ENCODE results near the gene FSTL4.
"Not testable (repeated sequence)": the region's sequence is repeated elsewhere in the genome, so short reads cannot be mapped to it uniquely, and the experiment has no call there.

Gene FSTL4

GRCh38 chr5:133229931-133230664, 382.2 kb downstream of the FSTL4 start:
- no peak for FAIRE-seq

GRCh38 chr5:133228316-133228715, 384.0 kb downstream of the FSTL4 start:
- DNase-seq (ENCODE audit: extremely low spot score, insufficient read length, low read depth) (no peak), FAIRE-seq (no peak)

More at GRCh38 chr5:133229931-133230664, 382.2 kb downstream of the FSTL4 start:
- DNase-seq (ENCODE audit: extremely low spot score, insufficient read length, low read depth) = no peak

GRCh38 chr5:133227897-133228296, 384.4 kb downstream of the FSTL4 start:
- FAIRE-seq = no peak
- DNase-seq (ENCODE audit: extremely low spot score, insufficient read length, low read depth) = no peak

- FAIRE-seq (no peak), DNase-seq (ENCODE audit: extremely low spot score, insufficient read length, low read depth) (no peak)
Measured at GRCh38 chr5:133227082-133227481, 385.3 kb downstream of the FSTL4 start.

- FAIRE-seq (no peak), DNase-seq (ENCODE audit: extremely low spot score, insufficient read length, low read depth) (no peak)
Measured at GRCh38 chr5:133226186-133226585, 386.2 kb downstream of the FSTL4 start.

- DNase-seq (ENCODE audit: extremely low spot score, insufficient read length, low read depth) (no peak), FAIRE-seq (no peak)
Measured at GRCh38 chr5:133225671-133226152, 386.6 kb downstream of the FSTL4 start.

- DNase-seq (ENCODE audit: extremely low spot score, insufficient read length, low read depth) (no peak), FAIRE-seq (no peak)
Measured at GRCh38 chr5:133222979-133223378, 389.4 kb downstream of the FSTL4 start.

GRCh38 chr5:133222521-133222920, 389.8 kb downstream of the FSTL4 start:
- no peak for DNase-seq (ENCODE audit: extremely low spot score, insufficient read length, low read depth)

GRCh38 chr5:133222040-133222439, 390.3 kb downstream of the FSTL4 start:
- DNase-seq (ENCODE audit: extremely low spot score, insufficient read length, low read depth) (no peak), FAIRE-seq (no peak)

More at GRCh38 chr5:133222521-133222920, 389.8 kb downstream of the FSTL4 start:
- no peak for FAIRE-seq

GRCh38 chr5:133220851-133221674, 391.3 kb downstream of the FSTL4 start:
- DNase-seq (ENCODE audit: extremely low spot score, insufficient read length, low read depth) (no peak), FAIRE-seq (no peak)

- FAIRE-seq (no peak), DNase-seq (ENCODE audit: extremely low spot score, insufficient read length, low read depth) (no peak)
Measured at GRCh38 chr5:133219296-133219695, 393.0 kb downstream of the FSTL4 start.

- FAIRE-seq; DNase-seq (ENCODE audit: extremely low spot score, insufficient read length, low read depth): not testable (repeated sequence)
Measured at GRCh38 chr5:133216138-133216537, 396.2 kb downstream of the FSTL4 start.

GRCh38 chr5:133214153-133214820, 398.1 kb downstream of the FSTL4 start:
- FAIRE-seq (no peak), DNase-seq (ENCODE audit: extremely low spot score, insufficient read length, low read depth) (no peak)

- FAIRE-seq (no peak), DNase-seq (ENCODE audit: extremely low spot score, insufficient read length, low read depth) (no peak)
Measured at GRCh38 chr5:133205649-133206048, 406.7 kb downstream of the FSTL4 start.

- DNase-seq (ENCODE audit: extremely low spot score, insufficient read length, low read depth) (no peak), FAIRE-seq (no peak)
Measured at GRCh38 chr5:133205204-133205603, 407.1 kb downstream of the FSTL4 start.

- FAIRE-seq = no peak
Measured at GRCh38 chr5:133203317-133204305, 408.7 kb downstream of the FSTL4 start.

GRCh38 chr5:133202066-133202665, 410.2 kb downstream of the FSTL4 start:
- no peak for FAIRE-seq
- DNase-seq (ENCODE audit: extremely low spot score, insufficient read length, low read depth) = no peak

More at GRCh38 chr5:133203317-133204305, 408.7 kb downstream of the FSTL4 start:
- no peak for DNase-seq (ENCODE audit: extremely low spot score, insufficient read length, low read depth)

GRCh38 chr5:133201310-133201709, 411.0 kb downstream of the FSTL4 start:
- DNase-seq (ENCODE audit: extremely low spot score, insufficient read length, low read depth) (no peak), FAIRE-seq (no peak)

GRCh38 chr5:133200256-133200655, 412.1 kb downstream of the FSTL4 start:
- DNase-seq (ENCODE audit: extremely low spot score, insufficient read length, low read depth) = no peak
- no peak for FAIRE-seq

Data from GM18507 (cell line).